ENCODE data around the gene GAPT.
"Not testable (repeated sequence)": the region's sequence is repeated elsewhere in the genome, so short reads cannot be mapped to it uniquely, and the experiment has no call there.

GAPT gene

GRCh38 chr5:58503390-58504046, 12.3 kb downstream of the GAPT start:
- H3K4me3 ChIP-seq (ENCODE audit: low read depth, low read length), result no peak overlapping the region

GRCh38 chr5:58504766-58505165, 13.5 kb downstream of the GAPT start:
- no peak overlapping the region for H3K4me3 ChIP-seq (ENCODE audit: low read depth, low read length)

- H3K4me3 ChIP-seq (ENCODE audit: low read depth, low read length), result no peak overlapping the region
These were observed 14.3 kb downstream of the GAPT start for GRCh38 chr5:58505502-58505901.

GRCh38 chr5:58505971-58506640, 14.9 kb downstream of the GAPT start:
- no peak overlapping the region for H3K4me3 ChIP-seq (ENCODE audit: low read depth, low read length)

GRCh38 chr5:58507715-58508114, 16.5 kb downstream of the GAPT start:
- no peak overlapping the region for H3K4me3 ChIP-seq (ENCODE audit: low read depth, low read length)

- no peak overlapping the region for H3K4me3 ChIP-seq (ENCODE audit: low read depth, low read length)
These were observed 26.0 kb downstream of the GAPT start for GRCh38 chr5:58517198-58517597.

- H3K4me3 ChIP-seq (ENCODE audit: low read depth, low read length), result no peak overlapping the region
These were observed 32.7 kb downstream of the GAPT start for GRCh38 chr5:58523956-58524355.

- no peak overlapping the region for H3K4me3 ChIP-seq (ENCODE audit: low read depth, low read length)
These were observed 33.3 kb downstream of the GAPT start for GRCh38 chr5:58524571-58524970.

GRCh38 chr5:58530942-58531490, 39.8 kb downstream of the GAPT start:
- no peak overlapping the region for H3K4me3 ChIP-seq (ENCODE audit: low read depth, low read length)

- not testable (repeated sequence) for H3K4me3 ChIP-seq (ENCODE audit: low read depth, low read length)
These were observed 50.7 kb downstream of the GAPT start for GRCh38 chr5:58541935-58542334.

GRCh38 chr5:58542709-58543108, 51.5 kb downstream of the GAPT start:
- H3K4me3 ChIP-seq (ENCODE audit: low read depth, low read length), result no peak overlapping the region

- no peak overlapping the region for H3K4me3 ChIP-seq (ENCODE audit: low read depth, low read length)
These were observed 52.5 kb downstream of the GAPT start for GRCh38 chr5:58543723-58544122.

GRCh38 chr5:58544195-58544594, 53.0 kb downstream of the GAPT start:
- H3K4me3 ChIP-seq (ENCODE audit: low read depth, low read length), result no peak overlapping the region

- H3K4me3 ChIP-seq (ENCODE audit: low read depth, low read length), result no peak overlapping the region
These were observed 53.7 kb downstream of the GAPT start for GRCh38 chr5:58544926-58545325.

GRCh38 chr5:58545912-58546311, 54.7 kb downstream of the GAPT start:
- H3K4me3 ChIP-seq (ENCODE audit: low read depth, low read length), result no peak overlapping the region
